Upper lobe of left lung (tissue), 4 donors: ENCODE data around the gene PCDHA13.

Experiments used
- EP300 ChIP-seq, 4 donors: sonication (generic); formaldehyde crosslinking; IDR thresholded peaks; one replicate each; pipeline ENCODE4 v1.5.1; 2017; ENCODE audit warnings: antibody characterized with exemption in 4 of 4, control low read depth in 2 of 4
- POLR2AphosphoS5 ChIP-seq, 2 donors: sonication (generic); formaldehyde crosslinking; IDR thresholded peaks; one replicate each; pipeline ENCODE4 v1.5.1; 2017; ENCODE audit warnings: antibody characterized with exemption in 2 of 2
- TF ChIP-seq, protein P1 (sequence below), 6 experiments: fragments of 450-650 bp in 4 of 6; fragments of 200-600 bp in 2 of 6; sonication (generic) in 2 of 6; IDR thresholded peaks; one replicate each; pipeline ENCODE4 v1.5.1; 2016 to 2019; ENCODE audit warnings: antibody characterized with exemption in 6 of 6

DNA sequence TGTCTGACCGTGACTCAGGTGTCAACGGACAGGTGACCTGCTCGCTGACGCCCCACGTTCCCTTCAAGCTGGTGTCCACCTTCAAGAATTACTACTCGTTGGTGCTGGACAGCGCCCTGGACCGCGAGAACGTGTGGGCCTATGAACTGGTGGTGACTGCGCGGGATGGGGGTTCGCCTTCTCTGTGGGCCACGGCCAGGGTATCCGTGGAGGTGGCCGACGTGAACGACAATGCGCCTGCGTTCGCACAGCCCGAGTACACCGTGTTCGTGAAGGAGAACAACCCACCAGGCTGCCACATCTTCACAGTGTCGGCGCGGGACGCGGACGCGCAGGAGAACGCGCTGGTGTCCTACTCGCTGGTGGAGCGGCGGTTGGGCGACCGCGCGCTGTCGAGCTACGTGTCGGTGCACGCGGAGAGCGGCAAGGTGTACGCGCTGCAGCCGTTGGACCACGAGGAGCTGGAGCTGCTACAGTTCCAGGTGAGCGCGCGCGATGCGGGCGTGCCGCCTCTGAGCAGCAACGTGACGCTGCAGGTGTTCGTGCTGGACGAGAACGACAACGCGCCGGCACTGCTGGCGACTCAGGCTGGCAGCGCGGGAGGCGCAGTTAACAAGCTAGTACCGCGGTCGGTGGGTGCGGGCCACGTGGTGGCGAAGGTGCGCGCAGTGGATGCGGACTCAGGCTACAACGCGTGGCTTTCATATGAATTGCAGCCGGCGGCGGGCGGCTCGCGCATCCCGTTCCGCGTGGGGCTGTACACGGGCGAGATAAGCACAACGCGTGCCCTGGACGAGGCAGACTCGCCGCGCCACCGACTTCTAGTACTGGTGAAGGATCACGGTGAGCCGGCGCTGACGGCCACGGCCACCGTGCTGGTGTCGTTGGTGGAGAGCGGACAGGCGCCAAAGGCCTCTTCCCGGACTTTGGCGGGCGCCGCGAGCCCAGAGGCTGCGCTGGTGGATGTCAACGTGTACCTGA, 11.4 kb upstream of the PCDHA13 start:
- TF ChIP-seq, protein P1, sequence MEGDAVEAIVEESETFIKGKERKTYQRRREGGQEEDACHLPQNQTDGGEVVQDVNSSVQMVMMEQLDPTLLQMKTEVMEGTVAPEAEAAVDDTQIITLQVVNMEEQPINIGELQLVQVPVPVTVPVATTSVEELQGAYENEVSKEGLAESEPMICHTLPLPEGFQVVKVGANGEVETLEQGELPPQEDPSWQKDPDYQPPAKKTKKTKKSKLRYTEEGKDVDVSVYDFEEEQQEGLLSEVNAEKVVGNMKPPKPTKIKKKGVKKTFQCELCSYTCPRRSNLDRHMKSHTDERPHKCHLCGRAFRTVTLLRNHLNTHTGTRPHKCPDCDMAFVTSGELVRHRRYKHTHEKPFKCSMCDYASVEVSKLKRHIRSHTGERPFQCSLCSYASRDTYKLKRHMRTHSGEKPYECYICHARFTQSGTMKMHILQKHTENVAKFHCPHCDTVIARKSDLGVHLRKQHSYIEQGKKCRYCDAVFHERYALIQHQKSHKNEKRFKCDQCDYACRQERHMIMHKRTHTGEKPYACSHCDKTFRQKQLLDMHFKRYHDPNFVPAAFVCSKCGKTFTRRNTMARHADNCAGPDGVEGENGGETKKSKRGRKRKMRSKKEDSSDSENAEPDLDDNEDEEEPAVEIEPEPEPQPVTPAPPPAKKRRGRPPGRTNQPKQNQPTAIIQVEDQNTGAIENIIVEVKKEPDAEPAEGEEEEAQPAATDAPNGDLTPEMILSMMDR (IDR thresholded peaks at IDR 0.05), result no peak
- TF ChIP-seq EP300 (IDR thresholded peaks at IDR 0.05) (no peak), POLR2AphosphoS5 (IDR thresholded peaks at IDR 0.05) (no peak)
